Activated naive CD8-positive, alpha-beta T cell treated with anti-CD3 and anti-CD28 coated beads, Interleukin-2, amount 10 ng/mL, durations not matched to agents 7 days and 5 days (primary cell): ENCODE measurements around the gene MYO9A. TPM values are rescaled to one million over a fixed set of nuclear protein-coding genes. Genes with fewer than 3 reads are reported as not detected.

Source experiments
- ATAC-seq: fragments of 150-1000 bp; cut with Tn5 transposase; one replicate; pipeline ENCODE4 v1.10.0; 2021; ENCODE audit warnings: low read depth, moderate library complexity
- POLR2A ChIA-PET: fragments of 350-600 bp; sonication (Branson Sonifier 250); formaldehyde crosslinking; loops from one replicate; lab custom pipeline; 2021; ENCODE audit warnings: antibody characterized with exemption; lab: Charles Lee
- DNase-seq: peaks from one replicate; pipeline ENCODE4 v3.0.0; 2021
- H3K27ac Mint-ChIP-seq: one replicate; pipeline ENCODE4 v1.8.0; 2022; ENCODE audit warnings: mild to moderate bottlenecking, mixed read lengths
- H3K27me3 Mint-ChIP-seq: one replicate; pipeline ENCODE4 v1.8.0; 2022; ENCODE audit warnings: mild to moderate bottlenecking, moderate library complexity, mixed read lengths
- H3K36me3 Mint-ChIP-seq: one replicate; pipeline ENCODE4 v1.8.0; 2021; ENCODE audit warnings: mild to moderate bottlenecking, mixed read lengths
- H3K4me1 Mint-ChIP-seq: one replicate; pipeline ENCODE4 v1.8.0; 2021; ENCODE audit warnings: mixed read lengths
- H3K4me3 Mint-ChIP-seq: one replicate; pipeline ENCODE4 v1.8.0; 2022; ENCODE audit warnings: mild to moderate bottlenecking, moderate library complexity, mixed read lengths
- H3K9me3 Mint-ChIP-seq: one replicate; pipeline ENCODE4 v1.8.0; 2021; ENCODE audit warnings: mixed read lengths
- total RNA-seq, 2 experiments: library from RNA; stranded (reverse); gene quantifications; one replicate each; pipeline ENCODE4 v1.2.3, GENCODE V29; 2021

MYO9A gene
- total RNA-seq, 2 experiments from 2014 or later = 24.1 to 31.2 TPM

DNA sequence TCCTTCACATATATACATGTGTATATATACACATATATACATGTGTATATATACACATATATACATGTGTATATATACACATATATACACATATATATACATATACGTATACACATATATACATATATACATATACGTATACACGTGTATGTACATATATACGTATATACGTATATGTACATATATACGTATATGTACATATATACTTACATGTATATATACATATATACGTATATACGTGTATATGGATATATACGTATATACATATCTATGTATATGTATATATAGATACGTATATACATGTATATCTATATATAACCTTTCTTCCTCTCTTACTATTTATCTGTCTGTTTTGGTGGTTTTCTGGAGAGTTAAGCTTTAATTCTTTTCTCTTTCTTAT is 192.8 kb downstream of the MYO9A start:
- Mint-ChIP-seq H3K4me3 (no peak overlapping the region), H3K36me3 (peaks cover 4% of the 10 kb centered on the region), H3K27ac (no peak overlapping the region), H3K4me1 (no peaks in the 10 kb centered on the region), H3K27me3 (no peaks in the 10 kb centered on the region), H3K9me3 (no peaks in the 10 kb centered on the region)
- POLR2A ChIA-PET = no interaction called here
- DNase-seq (no peak), ATAC-seq (no peak)

DNA sequence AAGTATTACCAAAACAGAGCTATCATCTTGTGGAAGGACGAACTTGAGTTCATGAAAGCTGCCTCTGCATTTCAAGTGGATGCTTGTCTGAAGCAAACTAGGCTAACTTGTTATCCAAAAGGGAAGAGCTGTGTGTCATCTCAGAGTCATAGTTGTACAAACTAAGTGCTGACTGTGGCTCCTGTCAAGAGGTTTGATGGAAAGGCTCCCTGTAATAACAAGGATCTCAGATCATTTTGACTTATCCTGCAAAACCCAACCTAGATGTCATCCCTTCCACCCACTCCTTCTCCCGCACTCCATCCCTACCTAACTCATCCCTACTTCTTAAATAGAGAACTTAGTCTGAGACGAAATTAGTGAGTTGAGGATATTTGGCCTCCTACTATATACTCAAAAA is 196.8 kb downstream of the MYO9A start:
- Mint-ChIP-seq H3K36me3 (peaks cover 2% of the 10 kb centered on the region), H3K9me3 (no peaks in the 10 kb centered on the region), H3K4me1 (no peaks in the 10 kb centered on the region), H3K4me3 (no peak overlapping the region), H3K27me3 (no peaks in the 10 kb centered on the region), H3K27ac (no peak overlapping the region)
- POLR2A ChIA-PET = no interaction called here
- DNase-seq = no peak
- ATAC-seq = no peak

DNA sequence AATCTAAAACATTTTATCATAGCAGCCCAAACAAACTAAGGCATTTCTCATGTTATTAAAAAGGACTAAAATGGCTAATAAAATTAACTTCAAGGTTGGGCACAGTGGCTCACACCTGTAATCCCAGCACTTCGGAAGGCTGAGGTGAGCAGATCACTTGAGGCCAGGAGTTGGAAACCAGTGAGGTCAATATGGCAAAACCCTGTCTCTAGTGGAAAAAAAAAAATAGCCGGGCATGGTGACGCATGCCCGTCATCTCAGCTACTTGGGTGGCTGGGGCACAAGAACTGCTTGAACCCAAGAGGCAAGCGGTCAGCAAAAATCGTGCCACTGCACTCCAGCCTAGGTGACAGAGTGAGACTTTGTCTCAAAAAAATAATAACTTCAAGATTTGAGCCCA is 197.4 kb downstream of the MYO9A start:
- POLR2A ChIA-PET = no interaction called here
- H3K36me3 Mint-ChIP-seq = peaks cover 2% of the 10 kb centered on the region
- H3K9me3 Mint-ChIP-seq = no peaks in the 10 kb centered on the region

DNA sequence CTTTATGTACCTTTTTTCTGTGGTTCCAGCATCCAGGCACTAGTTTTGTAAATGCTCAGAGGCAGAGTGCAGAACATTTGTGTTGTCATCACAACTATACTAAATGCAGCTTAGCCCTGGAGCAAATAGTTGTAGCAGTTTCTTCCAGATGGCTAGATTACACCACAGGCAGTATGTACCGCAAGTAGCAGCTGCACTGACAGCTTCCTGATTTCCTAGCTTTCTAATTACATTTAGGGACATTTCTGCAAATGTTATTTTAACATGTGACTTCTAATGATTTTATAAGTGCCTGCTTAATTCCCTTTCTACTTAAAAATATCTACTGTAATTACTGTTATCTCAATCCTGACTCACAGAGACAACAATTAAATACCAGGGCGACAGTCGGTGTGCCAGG is 201.1 kb downstream of the MYO9A start:
- H3K9me3 Mint-ChIP-seq = no peaks in the 10 kb centered on the region
- H3K27me3 Mint-ChIP-seq = no peaks in the 10 kb centered on the region
- no peak overlapping the region for H3K4me3 Mint-ChIP-seq
- POLR2A ChIA-PET = no interaction called here
- H3K4me1 Mint-ChIP-seq = no peaks in the 10 kb centered on the region
- H3K36me3 Mint-ChIP-seq = peaks cover 8% of the 10 kb centered on the region
- no peak overlapping the region for H3K27ac Mint-ChIP-seq
- DNase-seq (no peak), ATAC-seq (no peak)

More for the DNA sequence above, 197.4 kb downstream of the MYO9A start:
- Mint-ChIP-seq H3K27ac (no peak overlapping the region), H3K4me3 (no peak overlapping the region), H3K27me3 (no peaks in the 10 kb centered on the region), H3K4me1 (no peaks in the 10 kb centered on the region)
- DNase-seq (no peak), ATAC-seq (no peak)

DNA sequence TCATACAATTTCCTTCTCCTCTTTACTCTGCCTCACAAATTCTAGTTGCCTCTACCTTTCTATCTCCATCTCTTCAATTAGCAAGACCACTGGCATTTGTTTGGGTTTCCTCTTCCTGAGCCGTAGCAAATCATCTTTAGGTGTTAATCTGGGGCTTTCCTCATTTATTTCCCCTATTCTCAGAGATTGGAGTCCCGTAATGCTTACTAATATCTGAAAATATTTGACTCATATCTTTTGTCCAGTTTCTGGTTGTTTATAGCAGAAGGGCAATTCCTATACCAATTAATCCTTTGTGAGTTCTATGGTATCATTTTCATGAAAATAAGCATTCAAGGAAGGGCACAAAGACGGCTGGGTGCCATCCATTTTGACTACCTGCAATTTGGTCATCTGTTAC is 203.9 kb downstream of the MYO9A start:
- Mint-ChIP-seq H3K36me3 (peaks cover 8% of the 10 kb centered on the region), H3K27me3 (no peaks in the 10 kb centered on the region), H3K4me3 (no peak overlapping the region), H3K27ac (no peak overlapping the region), H3K4me1 (no peaks in the 10 kb centered on the region), H3K9me3 (no peaks in the 10 kb centered on the region)
- POLR2A ChIA-PET = no interaction called here
- DNase-seq (no peak), ATAC-seq (no peak)

DNA sequence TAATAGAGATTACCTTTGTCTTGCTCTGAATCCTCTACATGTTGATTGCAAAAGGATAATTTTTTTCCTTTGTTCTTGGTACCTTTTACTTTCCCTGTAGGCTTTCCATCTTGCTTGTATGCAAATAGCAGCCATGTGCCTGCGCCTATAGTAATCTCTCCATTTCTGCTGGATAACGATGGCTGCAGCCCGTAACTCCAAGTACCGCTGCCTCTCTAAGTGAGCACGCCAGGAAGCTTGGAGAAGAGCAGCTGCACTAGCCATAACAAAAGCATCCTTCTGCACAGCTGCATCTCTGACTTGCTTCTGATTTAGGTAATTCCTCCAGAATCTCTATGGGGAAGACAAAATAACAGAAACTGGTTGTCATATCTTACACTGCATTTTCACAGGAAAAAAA is 218.3 kb downstream of the MYO9A start:
- Mint-ChIP-seq H3K27me3 (no peaks in the 10 kb centered on the region), H3K9me3 (no peaks in the 10 kb centered on the region), H3K36me3 (peaks cover 10% of the 10 kb centered on the region), H3K4me3 (no peak overlapping the region), H3K27ac (no peak overlapping the region), H3K4me1 (no peaks in the 10 kb centered on the region)
- DNase-seq = no peak
- POLR2A ChIA-PET = no interaction called here
- ATAC-seq = no peak

DNA sequence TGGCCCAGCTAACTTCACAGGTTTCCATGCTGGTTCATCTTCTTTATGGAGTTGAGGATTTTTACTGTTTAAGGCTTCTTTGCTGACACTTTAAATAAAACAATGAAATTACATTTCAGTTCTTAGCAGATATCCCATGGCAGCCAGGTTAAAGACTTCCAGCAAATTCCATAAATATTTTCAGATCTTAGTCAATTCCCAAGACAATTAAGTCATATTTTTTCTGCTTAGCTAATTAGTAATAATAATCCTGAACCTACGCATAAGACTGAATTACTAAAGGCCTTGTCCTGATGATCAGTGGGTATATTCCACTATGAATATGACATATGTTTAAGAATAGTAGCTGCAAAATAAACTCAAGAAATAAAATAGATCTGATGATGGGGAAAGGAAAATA is 224.3 kb downstream of the MYO9A start:
- Mint-ChIP-seq H3K4me1 (no peaks in the 10 kb centered on the region), H3K27me3 (no peaks in the 10 kb centered on the region), H3K4me3 (no peak overlapping the region), H3K27ac (no peak overlapping the region), H3K36me3 (peaks cover 6% of the 10 kb centered on the region), H3K9me3 (no peaks in the 10 kb centered on the region)
- POLR2A ChIA-PET = no interaction called here
- ATAC-seq (no peak), DNase-seq (no peak)

DNA sequence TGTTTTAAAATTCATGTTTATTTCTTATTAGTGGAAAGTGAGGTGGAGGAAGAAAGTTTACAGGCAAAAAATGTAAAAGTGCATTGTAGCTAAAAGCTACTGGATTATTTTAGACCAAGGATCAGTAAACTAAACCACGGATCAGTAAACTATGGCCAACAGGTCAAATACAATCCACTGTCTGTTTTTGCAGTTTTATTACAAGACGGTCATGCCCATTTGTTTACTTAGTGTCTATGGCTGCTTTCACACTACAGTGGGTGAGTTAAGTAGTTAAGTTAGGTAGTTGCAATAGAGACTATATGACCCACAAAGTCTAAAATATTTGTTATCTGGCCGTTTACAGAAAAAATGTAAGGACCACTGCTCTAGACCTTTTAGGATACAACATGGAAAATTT is 225.6 kb downstream of the MYO9A start:
- ATAC-seq = no peak
- H3K4me1 Mint-ChIP-seq = no peaks in the 10 kb centered on the region
- POLR2A ChIA-PET = no interaction called here

DNA sequence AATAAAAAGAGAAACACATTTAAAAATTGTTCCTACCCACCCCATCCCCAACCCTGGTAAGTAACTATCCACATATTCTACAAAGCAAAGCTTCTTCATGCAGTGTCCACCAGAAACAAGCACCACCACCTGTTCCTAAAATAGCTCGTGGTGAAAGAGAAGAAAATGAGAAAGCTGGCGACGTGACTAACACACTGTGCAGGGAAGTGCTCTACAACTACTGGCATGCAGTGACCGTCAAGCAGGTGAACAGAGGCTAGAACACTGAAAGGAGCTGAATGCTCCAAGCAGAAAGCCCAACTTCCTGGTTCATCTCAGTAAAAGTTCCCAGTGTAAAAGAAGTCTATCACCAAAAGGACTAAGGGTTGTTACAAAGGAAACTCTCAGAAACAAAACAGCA is 226.9 kb downstream of the MYO9A start:
- no peaks in the 10 kb centered on the region for H3K9me3 Mint-ChIP-seq
- DNase-seq (no peak), ATAC-seq (no peak)
- peaks cover 2% of the 10 kb centered on the region for H3K36me3 Mint-ChIP-seq
- no peak overlapping the region for H3K4me3 Mint-ChIP-seq
- no peak overlapping the region for H3K27ac Mint-ChIP-seq
- POLR2A ChIA-PET = no interaction called here
- no peaks in the 10 kb centered on the region for H3K4me1 Mint-ChIP-seq
- no peaks in the 10 kb centered on the region for H3K27me3 Mint-ChIP-seq

More for the DNA sequence above, 225.6 kb downstream of the MYO9A start:
- Mint-ChIP-seq H3K36me3 (peaks cover 2% of the 10 kb centered on the region), H3K9me3 (no peaks in the 10 kb centered on the region), H3K4me3 (no peak overlapping the region), H3K27ac (no peak overlapping the region), H3K27me3 (no peaks in the 10 kb centered on the region)
- no peak for DNase-seq

DNA sequence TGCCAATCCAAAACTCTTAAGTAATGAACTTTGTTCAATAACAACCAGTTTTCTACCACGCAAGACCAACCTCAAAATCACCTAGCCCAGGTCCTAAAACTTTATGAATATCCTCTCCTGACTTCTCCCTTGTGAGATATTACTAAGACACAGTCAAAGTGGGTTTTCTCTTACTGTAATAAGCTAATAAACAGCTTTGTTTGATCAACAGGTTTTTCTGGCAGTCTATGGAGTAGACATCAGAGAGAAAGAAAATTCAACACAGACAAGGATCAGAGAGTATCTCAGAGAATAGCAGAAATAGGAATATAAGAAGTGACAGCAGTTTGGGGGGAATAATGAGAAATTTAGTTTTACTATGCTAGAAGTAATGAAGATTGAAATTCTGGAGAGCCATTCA is 228.0 kb downstream of the MYO9A start:
- Mint-ChIP-seq H3K4me3 (no peak overlapping the region), H3K4me1 (no peaks in the 10 kb centered on the region), H3K27me3 (no peaks in the 10 kb centered on the region), H3K27ac (no peak overlapping the region), H3K36me3 (peaks cover 6% of the 10 kb centered on the region), H3K9me3 (no peaks in the 10 kb centered on the region)
- ATAC-seq (no peak), DNase-seq (no peak)
- POLR2A ChIA-PET = no interaction called here

DNA sequence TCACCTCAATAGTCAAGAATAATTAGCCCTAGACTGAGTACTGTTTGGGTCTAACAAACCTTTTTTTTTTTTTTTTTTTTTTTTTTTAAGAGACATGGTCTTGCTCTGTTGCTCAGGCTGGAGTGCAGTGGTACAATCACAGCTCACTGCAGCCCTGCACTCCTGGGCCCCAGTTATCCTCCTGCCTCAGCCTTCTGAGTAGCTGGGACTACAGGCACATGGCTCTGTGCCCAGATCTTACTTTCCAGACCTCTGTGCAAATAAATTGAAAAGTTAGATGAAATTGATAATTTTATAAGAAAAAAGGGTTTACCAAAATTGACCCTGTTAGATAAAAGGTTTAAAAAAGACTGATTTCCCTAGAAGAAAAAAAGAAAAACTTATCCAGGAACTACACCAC is 228.6 kb downstream of the MYO9A start:
- POLR2A ChIA-PET = no interaction called here
- no peak overlapping the region for H3K4me3 Mint-ChIP-seq
- H3K4me1 Mint-ChIP-seq = no peaks in the 10 kb centered on the region
- no peaks in the 10 kb centered on the region for H3K9me3 Mint-ChIP-seq
- H3K27me3 Mint-ChIP-seq = no peaks in the 10 kb centered on the region
- no peak overlapping the region for H3K27ac Mint-ChIP-seq
- peaks cover 6% of the 10 kb centered on the region for H3K36me3 Mint-ChIP-seq
- ATAC-seq (no peak), DNase-seq (no peak)

DNA sequence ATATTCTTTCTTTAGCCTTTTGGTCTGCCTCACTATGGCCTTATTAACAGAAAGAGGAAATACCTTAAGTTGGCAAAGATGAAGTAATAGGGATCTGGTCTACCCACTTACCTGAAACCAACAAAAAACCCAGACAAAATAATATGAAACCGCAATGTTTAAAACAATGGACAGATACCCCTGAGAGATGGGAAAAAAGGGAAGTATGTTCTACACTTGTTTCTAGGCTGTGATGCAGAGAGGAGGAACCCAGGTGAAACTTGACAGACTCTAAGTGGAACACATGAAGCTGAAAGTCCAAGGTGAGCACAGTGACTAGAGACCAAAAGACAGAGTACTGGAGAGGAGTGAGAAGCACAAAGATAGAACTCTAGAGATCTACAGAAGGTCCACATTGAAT is 229.2 kb downstream of the MYO9A start:
- no peaks in the 10 kb centered on the region for H3K4me1 Mint-ChIP-seq
- POLR2A ChIA-PET = no interaction called here
- ATAC-seq (no peak), DNase-seq (no peak)
- H3K36me3 Mint-ChIP-seq = peaks cover 6% of the 10 kb centered on the region
- no peaks in the 10 kb centered on the region for H3K9me3 Mint-ChIP-seq
- H3K27ac Mint-ChIP-seq = no peak overlapping the region
- H3K27me3 Mint-ChIP-seq = no peaks in the 10 kb centered on the region
- H3K4me3 Mint-ChIP-seq = no peak overlapping the region

DNA sequence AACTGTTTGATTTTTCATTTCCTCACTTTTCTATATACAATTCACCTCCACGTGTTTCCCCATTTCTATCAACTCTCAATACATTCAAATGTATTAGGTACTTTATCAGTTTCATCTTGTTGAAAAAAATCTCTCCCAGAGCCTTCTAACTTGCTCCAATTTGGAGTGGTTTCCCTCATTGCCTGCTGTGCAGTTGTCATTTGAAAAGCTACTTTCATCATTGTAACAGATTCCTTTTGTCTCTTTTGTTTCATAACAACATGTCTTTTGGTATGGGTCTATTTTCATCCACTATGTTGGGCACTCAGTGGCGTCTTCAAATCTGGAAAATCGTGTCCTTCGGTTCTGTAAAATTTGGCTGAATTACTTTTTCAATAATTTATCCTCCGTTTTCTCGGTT is 232.6 kb downstream of the MYO9A start:
- Mint-ChIP-seq H3K27me3 (no peaks in the 10 kb centered on the region), H3K27ac (no peak overlapping the region), H3K4me1 (no peaks in the 10 kb centered on the region), H3K36me3 (peaks cover 5% of the 10 kb centered on the region), H3K9me3 (no peaks in the 10 kb centered on the region), H3K4me3 (no peak overlapping the region)
- POLR2A ChIA-PET = no interaction called here
- ATAC-seq (no peak), DNase-seq (no peak)

DNA sequence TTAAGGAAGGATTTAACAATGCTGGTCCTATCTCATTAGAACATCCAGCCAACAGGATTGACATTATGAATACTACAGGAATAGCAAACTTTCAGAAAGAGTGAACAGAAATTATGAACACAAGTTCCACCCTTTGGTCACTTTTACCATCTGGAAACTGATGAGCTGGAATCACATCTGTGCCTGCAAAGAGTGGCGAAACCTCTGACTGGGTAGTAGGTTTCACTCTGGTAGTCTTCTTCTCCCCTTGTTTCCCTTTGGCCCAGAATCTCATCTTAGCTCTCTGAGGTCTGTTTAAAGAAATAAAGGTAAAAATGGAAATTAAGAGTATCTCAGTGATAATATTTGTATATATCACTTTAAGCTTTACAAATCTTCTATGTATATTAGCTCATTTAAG is 234.5 kb downstream of the MYO9A start:
- POLR2A ChIA-PET = no interaction called here
- peaks cover 8% of the 10 kb centered on the region for H3K36me3 Mint-ChIP-seq
- no peak overlapping the region for H3K4me3 Mint-ChIP-seq
- H3K4me1 Mint-ChIP-seq = no peaks in the 10 kb centered on the region
- DNase-seq (no peak), ATAC-seq (no peak)
- H3K27me3 Mint-ChIP-seq = no peaks in the 10 kb centered on the region
- no peak overlapping the region for H3K27ac Mint-ChIP-seq
- no peaks in the 10 kb centered on the region for H3K9me3 Mint-ChIP-seq

DNA sequence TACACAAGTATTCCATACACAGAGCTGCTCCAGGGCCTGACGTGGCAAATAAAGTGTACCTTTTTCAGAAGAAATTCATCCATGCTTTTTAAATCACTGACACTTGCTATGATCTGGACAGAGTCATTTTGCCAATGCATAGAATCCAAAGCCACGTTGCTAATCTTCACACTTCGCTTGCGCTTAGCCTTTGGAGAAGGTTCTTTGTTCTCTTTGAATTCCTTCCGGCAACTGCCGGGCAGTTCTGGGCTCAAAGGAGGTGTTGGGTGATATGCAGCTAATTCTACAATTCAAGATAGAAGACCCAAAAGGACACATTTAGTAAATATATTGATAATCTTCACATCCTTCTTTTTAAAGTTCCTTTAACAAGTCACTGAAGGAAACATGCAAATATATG is 237.7 kb downstream of the MYO9A start:
- Mint-ChIP-seq H3K9me3 (no peaks in the 10 kb centered on the region), H3K27me3 (no peaks in the 10 kb centered on the region), H3K4me3 (no peak overlapping the region), H3K4me1 (no peaks in the 10 kb centered on the region), H3K36me3 (peaks cover 6% of the 10 kb centered on the region), H3K27ac (no peak overlapping the region)
- ATAC-seq (no peak), DNase-seq (no peak)
- POLR2A ChIA-PET = no interaction called here
